Measurements from ENCODE around the gene OLFM3.

The OLFM3 gene

DNA sequence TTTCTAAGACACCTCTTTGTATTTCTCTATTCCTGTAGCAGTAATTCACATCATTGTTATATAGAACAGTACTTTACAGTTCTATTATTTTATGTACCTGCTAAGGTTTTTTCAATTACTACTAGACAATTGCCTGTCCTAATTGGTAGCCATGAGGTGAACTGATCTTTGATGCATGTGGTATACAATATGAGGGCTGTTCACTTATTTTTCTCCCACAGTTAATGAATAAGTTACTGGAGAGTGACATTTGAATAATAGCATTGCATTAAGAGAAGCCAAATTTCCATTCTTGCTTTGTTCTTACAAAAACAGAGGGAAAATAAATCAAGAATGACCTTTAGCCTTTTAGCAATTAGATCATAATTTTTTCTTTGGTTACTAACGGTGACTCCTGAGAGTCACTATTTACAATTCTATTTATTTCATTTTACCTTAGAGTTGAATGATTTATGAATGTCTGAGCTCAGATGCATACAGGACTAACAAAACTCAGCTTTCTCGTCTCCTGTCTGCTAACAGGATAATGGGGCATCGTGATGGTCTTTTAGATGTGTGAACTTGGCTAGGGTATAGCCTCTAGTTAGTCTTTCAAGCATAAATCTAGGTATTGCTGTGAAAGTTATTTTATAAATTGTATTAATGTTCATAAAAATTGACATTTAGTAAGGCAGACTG, 54.1 kb downstream of the OLFM3 start:
- CTCF ChIA-PET, result no interaction called here
- DNase-seq (ENCODE audit: low read depth, low spot score), result no peak
- H3K4me3 ChIP-seq (ENCODE audit: low read depth, low read length), result no peak overlapping the region
- POLR2A ChIA-PET, result no interaction called here
- TF ChIP-seq, protein P1, sequence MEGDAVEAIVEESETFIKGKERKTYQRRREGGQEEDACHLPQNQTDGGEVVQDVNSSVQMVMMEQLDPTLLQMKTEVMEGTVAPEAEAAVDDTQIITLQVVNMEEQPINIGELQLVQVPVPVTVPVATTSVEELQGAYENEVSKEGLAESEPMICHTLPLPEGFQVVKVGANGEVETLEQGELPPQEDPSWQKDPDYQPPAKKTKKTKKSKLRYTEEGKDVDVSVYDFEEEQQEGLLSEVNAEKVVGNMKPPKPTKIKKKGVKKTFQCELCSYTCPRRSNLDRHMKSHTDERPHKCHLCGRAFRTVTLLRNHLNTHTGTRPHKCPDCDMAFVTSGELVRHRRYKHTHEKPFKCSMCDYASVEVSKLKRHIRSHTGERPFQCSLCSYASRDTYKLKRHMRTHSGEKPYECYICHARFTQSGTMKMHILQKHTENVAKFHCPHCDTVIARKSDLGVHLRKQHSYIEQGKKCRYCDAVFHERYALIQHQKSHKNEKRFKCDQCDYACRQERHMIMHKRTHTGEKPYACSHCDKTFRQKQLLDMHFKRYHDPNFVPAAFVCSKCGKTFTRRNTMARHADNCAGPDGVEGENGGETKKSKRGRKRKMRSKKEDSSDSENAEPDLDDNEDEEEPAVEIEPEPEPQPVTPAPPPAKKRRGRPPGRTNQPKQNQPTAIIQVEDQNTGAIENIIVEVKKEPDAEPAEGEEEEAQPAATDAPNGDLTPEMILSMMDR (IDR thresholded peaks at IDR 0.05; ENCODE audit: insufficient read depth, low read length, missing control alignments), result no peak

DNA sequence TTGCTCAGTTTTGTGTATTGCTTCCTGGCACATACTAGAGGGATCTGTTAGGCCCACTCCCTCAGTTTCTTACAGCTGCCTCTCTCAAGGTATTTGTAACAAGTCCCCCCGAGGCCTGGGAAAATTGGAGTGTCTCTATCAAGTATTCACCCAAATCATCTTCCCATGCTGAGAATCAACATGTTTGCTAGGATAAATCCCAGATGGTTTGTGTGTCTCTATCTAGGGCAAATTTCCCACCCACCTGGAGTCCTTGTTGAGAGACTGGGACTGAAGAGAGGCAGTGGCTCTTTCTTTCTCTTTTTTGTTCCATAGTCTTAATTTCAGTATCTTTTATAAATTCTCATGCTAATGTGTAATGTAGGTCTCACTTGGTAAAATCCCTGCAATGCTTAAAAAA, 58.0 kb downstream of the OLFM3 start:
- no peak overlapping the region for H3K4me3 ChIP-seq (ENCODE audit: low read depth, low read length)
- TF ChIP-seq, protein P1 (IDR thresholded peaks at IDR 0.05; ENCODE audit: insufficient read depth, low read length, missing control alignments), result no peak
- ChIA-PET POLR2A (no interaction called here), CTCF (no interaction called here)
- DNase-seq (ENCODE audit: low read depth, low spot score), result no peak

DNA sequence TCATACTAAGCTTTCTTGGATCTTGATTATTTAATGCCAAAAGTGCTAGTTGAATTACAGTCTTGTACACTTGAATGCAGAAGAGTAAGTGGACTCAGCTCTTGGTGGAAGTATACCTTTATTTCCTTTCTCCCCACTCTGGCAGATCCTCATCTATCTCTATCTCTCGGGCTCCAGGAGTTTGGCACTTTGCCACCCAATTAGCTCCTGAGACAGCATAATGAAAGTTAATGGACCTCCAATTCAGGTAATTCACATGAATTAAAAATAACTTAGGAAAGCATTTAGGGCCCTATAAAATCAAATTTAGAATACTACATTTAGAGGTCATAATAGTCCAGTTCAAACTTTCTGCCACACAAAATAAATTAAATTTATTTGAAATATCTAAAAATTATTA, 67.4 kb downstream of the OLFM3 start:
- ChIA-PET POLR2A (no interaction called here), CTCF (no interaction called here)
- TF ChIP-seq, protein P1 (IDR thresholded peaks at IDR 0.05; ENCODE audit: insufficient read depth, low read length, missing control alignments), result no peak
- H3K4me3 ChIP-seq (ENCODE audit: low read depth, low read length), result no peak overlapping the region
- no peak for DNase-seq (ENCODE audit: low read depth, low spot score)

DNA sequence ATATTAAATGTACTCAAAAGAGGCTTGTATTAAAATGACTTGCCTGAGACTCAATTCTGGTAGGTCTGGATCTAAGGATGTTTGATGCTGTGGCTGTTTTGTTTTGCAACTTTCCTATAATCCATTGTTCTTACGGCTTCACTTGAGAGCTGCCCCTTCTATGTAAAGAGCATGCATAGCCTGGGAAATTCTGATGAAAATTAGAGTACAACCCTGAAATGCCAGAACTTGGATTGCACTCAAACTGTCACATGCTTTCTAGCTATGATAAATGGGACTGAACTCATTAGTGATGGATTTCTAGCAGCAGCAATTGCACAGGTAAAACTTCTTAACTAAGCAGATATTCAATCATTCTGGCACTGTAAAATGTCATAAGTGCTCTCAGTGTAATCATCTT, 67.9 kb downstream of the OLFM3 start:
- ChIA-PET CTCF (no interaction called here), POLR2A (no interaction called here)
- DNase-seq (ENCODE audit: low read depth, low spot score), result no peak
- H3K4me3 ChIP-seq (ENCODE audit: low read depth, low read length), result no peak overlapping the region
- TF ChIP-seq, protein P1 (IDR thresholded peaks at IDR 0.05; ENCODE audit: insufficient read depth, low read length, missing control alignments), result no peak

DNA sequence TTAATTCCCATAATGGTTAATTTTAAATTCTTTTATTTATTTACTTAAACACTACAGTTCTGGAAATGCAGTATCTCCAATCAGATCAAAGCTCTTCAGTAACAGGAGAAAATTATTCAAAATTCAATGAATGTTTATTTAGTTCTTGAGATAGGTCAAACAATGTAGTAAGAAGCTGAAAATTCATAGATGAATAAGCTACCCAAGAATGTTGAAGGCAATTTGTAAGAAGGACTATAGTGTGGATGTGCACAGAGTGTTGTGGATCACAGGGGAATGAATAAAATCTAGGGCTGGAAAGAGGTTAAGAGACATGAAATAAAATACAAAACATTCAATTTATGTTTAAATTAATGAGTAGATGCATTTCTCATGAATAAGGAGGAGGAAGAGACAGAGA, 72.0 kb downstream of the OLFM3 start:
- CTCF ChIA-PET, result no interaction called here
- DNase-seq (ENCODE audit: low read depth, low spot score), result no peak
- H3K4me3 ChIP-seq (ENCODE audit: low read depth, low read length), result no peak overlapping the region
- POLR2A ChIA-PET, result no interaction called here
- TF ChIP-seq, protein P1 (IDR thresholded peaks at IDR 0.05; ENCODE audit: insufficient read depth, low read length, missing control alignments), result no peak

DNA sequence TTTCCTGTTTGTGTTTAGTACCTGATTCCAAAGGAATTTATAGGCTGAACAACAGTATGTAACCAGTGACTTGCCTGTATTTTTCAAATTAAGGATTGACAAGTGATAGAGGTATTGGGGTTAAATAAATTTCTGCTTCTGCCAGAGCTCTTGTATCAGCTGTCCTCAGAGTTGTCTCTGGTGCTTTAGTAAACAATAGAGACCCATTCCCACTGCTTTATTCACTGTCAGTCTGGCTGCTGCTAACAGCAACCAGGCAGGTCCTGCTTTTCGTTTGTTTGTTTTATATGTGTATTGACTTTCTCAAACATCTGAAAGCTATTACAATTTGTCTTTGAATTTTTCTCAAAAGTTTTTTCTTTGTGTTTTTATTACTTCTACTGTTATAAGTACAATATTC, 76.1 kb downstream of the OLFM3 start:
- no peak for DNase-seq (ENCODE audit: low read depth, low spot score)
- H3K4me3 ChIP-seq (ENCODE audit: low read depth, low read length), result no peak overlapping the region
- TF ChIP-seq, protein P1 (IDR thresholded peaks at IDR 0.05; ENCODE audit: insufficient read depth, low read length, missing control alignments), result no peak
- POLR2A ChIA-PET, result no interaction called here
- CTCF ChIA-PET, result no interaction called here

All from AG04449 (cell line).